Measurements from ENCODE around the gene PSMG4. TPM values are rescaled to one million over a fixed set of nuclear protein-coding genes. Genes with fewer than 3 reads are reported as not detected.

Gene PSMG4
- total and polyA plus RNA-seq, 2 of the 8 experiments (the other 6 are each of a cell fraction or from before 2014, with no cell fraction given): 40.6 to 113 TPM

GRCh38 chr6:3314176-3314575 lies 55.4 kb downstream of the PSMG4 start:
- H3K23ac ChIP-seq (ENCODE audit: insufficient read length): no peak overlapping the region

More at GRCh38 chr6:3314176-3314575, 55.4 kb downstream of the PSMG4 start:
- WGBS, 2 experiments (ENCODE audit: extremely low coverage in 1 of 2, insufficient coverage in 1 of 2, insufficient read length in 1 of 2, insufficient replicate concordance in 2 of 2, low coverage in 1 of 2, low lambda C conversion rate in 2 of 2, missing lambda C conversion rate in 1 of 2): 85% methylated on average over 7 of the region's 7 CpGs; no CpG with 5 or more reads in 1 of the 2 experiments
- no peak overlapping the region for H3K18ac ChIP-seq (ENCODE audit: extremely low read depth, low read length)
- no peaks in the 10 kb centered on the region for H3K23me2 ChIP-seq (ENCODE audit: low read depth, low read length)
- H4K91ac ChIP-seq (replicated peaks; ENCODE audit: insufficient read length, low read length): no peak overlapping the region
- H3K4me3 ChIP-seq (ENCODE audit: extremely low read depth in 1 of 4, insufficient read depth in 2 of 4, low read depth in 3 of 4, low read length in 4 of 4): no peak overlapping the region
- H2BK15ac ChIP-seq (ENCODE audit: low read length): no peak overlapping the region
- no peaks in the 10 kb centered on the region for H3K9me3 ChIP-seq (ENCODE audit: insufficient read depth in 2 of 2, low read depth in 1 of 2, low read length in 1 of 2)
- H2AFZ ChIP-seq (ENCODE audit: low read length): no peak overlapping the region
- H3K27me3 ChIP-seq (replicated peaks in 1 of 4; ENCODE audit: control insufficient read depth in 3 of 4, extremely low read depth in 1 of 4, insufficient read depth in 3 of 4, low read length in 3 of 4): no peaks in the 10 kb centered on the region
- DNase-seq (ENCODE audit: low read depth in 1 of 2, low spot score in 2 of 2) (no peak), FAIRE-seq (no peak)
- POLR2A ChIA-PET (ENCODE audit: partially characterized antibody): no interaction called here
- no peak overlapping the region for H3K56ac ChIP-seq (replicated peaks; ENCODE audit: insufficient read length, low read depth, low read length)
- TF ChIP-seq KDM5A (IDR thresholded peaks at IDR 0.05; ENCODE audit: low read length): no peak
- peaks cover 0 to 2% of the 10 kb centered on the region in 2 experiments; a peak in 1 of 4 replicates for H3K79me2 ChIP-seq (ENCODE audit: control insufficient read depth in 1 of 2, insufficient read depth in 2 of 2, low read length in 2 of 2)
- no peak overlapping the region for H3K9ac ChIP-seq (replicated peaks in 1 of 4; ENCODE audit: extremely low read depth in 1 of 4, low read depth in 3 of 4, low read length in 3 of 4)
- no peak overlapping the region for H2BK120ac ChIP-seq (replicated peaks; ENCODE audit: low read depth, low read length)
- no peak overlapping the region for H3K4me2 ChIP-seq (ENCODE audit: insufficient read depth in 1 of 2, low read depth in 2 of 2, low read length in 2 of 2)
- H3K4ac ChIP-seq (replicated peaks; ENCODE audit: insufficient read length, low read depth, low read length): no peak overlapping the region
- no peak overlapping the region for H2AK5ac ChIP-seq (ENCODE audit: low read depth, low read length)
- H3K36me3 ChIP-seq (ENCODE audit: control insufficient read depth in 2 of 4, insufficient read depth in 4 of 4, low read length in 3 of 4): no peaks in the 10 kb centered on the region
- no peak overlapping the region for H3K27ac ChIP-seq (ENCODE audit: low read depth, low read length)
- peaks cover 8% of the 10 kb centered on the region; the same call in 1 of the 2 replicates for H3K79me1 ChIP-seq (ENCODE audit: low read depth, low read length)
- CTCF ChIA-PET (ENCODE audit: partially characterized antibody): interaction anchor here (0.9 to 2.3 kb wide), 6 partner anchors 16 to 316 kb away, joined by 3 to 7 read pairs (median 4); no protein-coding TSS in a partner anchor
- H3K4me1 ChIP-seq (replicated peaks in 1 of 4; ENCODE audit: control insufficient read depth in 3 of 4, insufficient read depth in 4 of 4, low read length in 3 of 4): peaks cover 0 to 5% (median 2%) of the 10 kb centered on the region in 4 experiments; a peak in 3 of 7 replicates
- H2BK20ac ChIP-seq (ENCODE audit: low read length): no peak overlapping the region
- H2BK5ac ChIP-seq (ENCODE audit: low read depth, low read length): no peak overlapping the region
- no peak overlapping the region for H4K5ac ChIP-seq (ENCODE audit: insufficient read length, low read depth, low read length)
- no peaks in the 10 kb centered on the region for H4K20me1 ChIP-seq (replicated peaks in 1 of 2; ENCODE audit: control insufficient read depth in 1 of 2, insufficient read depth in 2 of 2, low read length in 2 of 2)
- no peak overlapping the region for H2BK12ac ChIP-seq (ENCODE audit: low read depth, low read length)
- H4K8ac ChIP-seq (ENCODE audit: extremely low read depth, insufficient read depth, low read length): no peak overlapping the region
- no peak overlapping the region for H3K14ac ChIP-seq (ENCODE audit: insufficient read length)

Measured in H1 (cell line).